GM12892 (cell line): ENCODE data around the gene KRT36.

Source experiments
- POLR2A ChIP-seq: IDR thresholded peaks from 2 replicates; pipeline ENCODE4 v1.6.1; 2011; ENCODE audit warnings: low read depth, low read length, control low read depth
- POLR2AphosphoS5 ChIP-seq: IDR thresholded peaks from 2 replicates; pipeline ENCODE4 v1.6.1; 2011; ENCODE audit warnings: low read depth, low read length, control low read depth
- TAF1 ChIP-seq: IDR thresholded peaks from 2 replicates; pipeline ENCODE4 v1.6.1; 2011; ENCODE audit warnings: low read depth, mild to moderate bottlenecking, control low read depth, low read length, borderline replicate concordance

- no peak for TF ChIP-seq POLR2AphosphoS5
- no peak for TF ChIP-seq POLR2A
- no peak for TF ChIP-seq TAF1
Observed at GRCh38 chr17:41491476-41491875, 1.8 kb upstream of the KRT36 start.
